ENCODE data around the gene C15orf39.

Gene C15orf39

GRCh38 chr15:75198560-75199356, 2.9 kb upstream of the C15orf39 start:
- DNase-seq: peak in 2 of 3 experiments; percentile 17 to 55

- no peak for DNase-seq
Observed at GRCh38 chr15:75199357-75199940, 2.2 kb upstream of the C15orf39 start.

GRCh38 chr15:75200391-75200764, 1.3 kb upstream of the C15orf39 start:
- DNase-seq: no peak

GRCh38 chr15:75200765-75201615, 692 bp upstream of the C15orf39 start:
- peak; percentile 32 to 85 (median 75) for DNase-seq

GRCh38 chr15:75202251-75203016, 752 bp downstream of the C15orf39 start:
- peak; percentile 27 to 78 (median 76) for DNase-seq

- peak in 1 of 3 experiments; percentile 35 for DNase-seq
Observed at GRCh38 chr15:75203017-75203907, 1.6 kb downstream of the C15orf39 start.

- peak in 1 of 3 experiments; percentile 24 for DNase-seq
Observed at GRCh38 chr15:75203908-75204263, 2.2 kb downstream of the C15orf39 start.

- peak; percentile 79 to 94 (median 85) for DNase-seq
Observed at GRCh38 chr15:75204340-75205063, 2.8 kb downstream of the C15orf39 start.

- DNase-seq: no peak
Observed at GRCh38 chr15:75205064-75205395, 3.3 kb downstream of the C15orf39 start.

GRCh38 chr15:75206006-75206405, 4.3 kb downstream of the C15orf39 start:
- no peak for DNase-seq

- DNase-seq: no peak
Observed at GRCh38 chr15:75206803-75207617, 5.3 kb downstream of the C15orf39 start.

- DNase-seq: no peak
Observed at GRCh38 chr15:75207618-75208500, 6.2 kb downstream of the C15orf39 start.

- DNase-seq: peak in 2 of 3 experiments; percentile 53 to 68
Observed at GRCh38 chr15:75208501-75209288, 7.0 kb downstream of the C15orf39 start.

GRCh38 chr15:75209289-75209676, 7.6 kb downstream of the C15orf39 start:
- DNase-seq: no peak

- no peak for DNase-seq
Observed at GRCh38 chr15:75210811-75211230, 9.1 kb downstream of the C15orf39 start.

- no peak for DNase-seq
Observed at GRCh38 chr15:75211436-75212199, 9.9 kb downstream of the C15orf39 start.

- no peak for DNase-seq
Observed at GRCh38 chr15:75212200-75212858, 10.6 kb downstream of the C15orf39 start.

Data from NCI-H1417 (cell line).